Erythroblast (primary cell): ENCODE measurements around the gene MRPL34.

Experiments used
- GATA1 ChIP-seq: IDR thresholded peaks from 2 replicates; pipeline ENCODE4 v1.6.1; 2011; ENCODE audit warnings: low read depth, mild to moderate bottlenecking, control low read depth, low read length, moderate library complexity
- POLR2A ChIP-seq: IDR thresholded peaks from 2 replicates; pipeline ENCODE4 v1.6.1; 2011; ENCODE audit warnings: mild to moderate bottlenecking, low read length

DNA sequence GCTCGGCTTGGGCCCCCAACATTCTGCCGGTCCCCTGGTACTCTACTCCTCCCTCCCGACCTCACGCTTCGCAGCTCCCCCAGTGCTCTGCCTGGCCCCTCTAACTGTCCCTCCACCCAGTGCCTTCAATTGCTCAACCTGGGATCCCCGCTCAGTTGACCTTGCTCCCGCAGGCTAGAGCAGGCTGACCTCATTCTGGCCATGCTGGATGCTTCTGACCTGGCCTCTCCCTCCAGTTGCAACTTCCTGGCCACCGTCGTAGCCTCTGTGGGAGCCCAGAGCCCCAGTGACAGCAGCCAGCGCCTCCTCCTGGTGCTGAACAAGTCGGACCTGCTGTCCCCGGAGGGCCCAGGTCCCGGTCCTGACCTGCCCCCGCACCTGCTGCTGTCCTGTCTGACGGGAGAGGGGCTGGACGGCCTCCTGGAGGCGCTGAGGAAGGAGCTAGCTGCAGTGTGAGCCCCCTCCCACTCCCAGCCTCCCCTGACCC lies 35.2 kb downstream of the MRPL34 start:
- no peak for TF ChIP-seq POLR2A
- TF ChIP-seq GATA1 = no peak
